ENCODE measurements around the gene INTS14.

DNA sequence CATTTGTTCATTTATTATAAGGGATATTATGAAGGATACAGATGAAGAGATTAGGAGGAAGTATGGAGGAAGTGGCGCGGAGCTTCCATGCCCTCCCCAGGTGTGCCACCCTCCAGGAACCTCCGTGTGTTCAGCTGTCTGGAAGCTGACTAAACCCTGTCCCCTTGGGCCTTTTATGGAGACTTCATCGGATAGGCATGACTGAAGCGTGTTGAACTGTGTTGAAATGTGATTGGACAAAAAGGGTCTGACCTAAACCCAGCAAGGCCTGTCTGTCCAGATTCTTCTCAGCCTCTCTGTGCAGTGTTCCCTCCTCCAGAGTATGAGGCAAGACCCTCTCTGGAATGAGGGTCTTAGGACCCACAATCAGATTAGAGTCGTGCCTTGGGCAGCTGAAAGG is 49.0 kb downstream of the INTS14 start:
- TF ChIP-seq, protein P1, sequence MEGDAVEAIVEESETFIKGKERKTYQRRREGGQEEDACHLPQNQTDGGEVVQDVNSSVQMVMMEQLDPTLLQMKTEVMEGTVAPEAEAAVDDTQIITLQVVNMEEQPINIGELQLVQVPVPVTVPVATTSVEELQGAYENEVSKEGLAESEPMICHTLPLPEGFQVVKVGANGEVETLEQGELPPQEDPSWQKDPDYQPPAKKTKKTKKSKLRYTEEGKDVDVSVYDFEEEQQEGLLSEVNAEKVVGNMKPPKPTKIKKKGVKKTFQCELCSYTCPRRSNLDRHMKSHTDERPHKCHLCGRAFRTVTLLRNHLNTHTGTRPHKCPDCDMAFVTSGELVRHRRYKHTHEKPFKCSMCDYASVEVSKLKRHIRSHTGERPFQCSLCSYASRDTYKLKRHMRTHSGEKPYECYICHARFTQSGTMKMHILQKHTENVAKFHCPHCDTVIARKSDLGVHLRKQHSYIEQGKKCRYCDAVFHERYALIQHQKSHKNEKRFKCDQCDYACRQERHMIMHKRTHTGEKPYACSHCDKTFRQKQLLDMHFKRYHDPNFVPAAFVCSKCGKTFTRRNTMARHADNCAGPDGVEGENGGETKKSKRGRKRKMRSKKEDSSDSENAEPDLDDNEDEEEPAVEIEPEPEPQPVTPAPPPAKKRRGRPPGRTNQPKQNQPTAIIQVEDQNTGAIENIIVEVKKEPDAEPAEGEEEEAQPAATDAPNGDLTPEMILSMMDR (IDR thresholded peaks at IDR 0.05; ENCODE audit: insufficient read depth, low read length, poor library complexity, severe bottlenecking) = no peak
- no peak for TF ChIP-seq EZH2phosphoT487 (conservative IDR thresholded peaks at IDR 0.05; ENCODE audit: low read length)
